Ovary (tissue), 10 donors: ENCODE measurements around the gene PTPN1. TPM values are rescaled to one million over a fixed set of nuclear protein-coding genes. Genes with fewer than 3 reads are reported as not detected.

Experiments
- DNase-seq, 5 donors: peaks; one replicate each; pipeline ENCODE4 v3.0.0-alpha.2; 2019 to 2020
- H3K27ac ChIP-seq, 2 donors: fragments of 200-600 bp; one replicate each; pipeline versions ENCODE4 v1.5.1 to v1.8.0; 2019 to 2022
- H3K27me3 ChIP-seq: fragments of 200-600 bp; one replicate; pipeline ENCODE4 v1.8.0; 2022
- H3K36me3 ChIP-seq: fragments of 200-600 bp; sonication (generic); one replicate; pipeline ENCODE4 v1.5.1; 2019
- H3K4me1 ChIP-seq: one replicate; pipeline ENCODE4 v1.8.1; 2013; ENCODE audit warnings: mild to moderate bottlenecking, moderate library complexity; ENCODE audit not compliant: insufficient read depth
- H3K4me3 ChIP-seq: fragments of 200-600 bp; sonication (generic); one replicate; pipeline ENCODE4 v1.5.1; 2017
- H3K9me3 ChIP-seq, 2 donors: fragments of 200-600 bp in 1 of 2; sonication (generic) in 1 of 2; one replicate each; pipeline versions ENCODE4 v1.5.1 to v1.8.1; 2013 to 2019; ENCODE audit warnings: mild to moderate bottlenecking in 1 of 2, moderate library complexity in 1 of 2
- CTCF ChIP-seq, 3 donors: fragments of 450-650 bp in 2 of 3; fragments of 200-600 bp in 1 of 3; IDR thresholded peaks; one replicate each; pipeline versions ENCODE4 v1.5.1 to v1.8.0; 2016 to 2022; ENCODE audit warnings: antibody characterized with exemption in 3 of 3, mild to moderate bottlenecking in 1 of 3
- EP300 ChIP-seq: sonication (generic); formaldehyde crosslinking; IDR thresholded peaks from one replicate; pipeline ENCODE4 v1.6.1; 2017; ENCODE audit warnings: antibody characterized with exemption
- POLR2A ChIP-seq: fragments of 450-650 bp; IDR thresholded peaks from one replicate; pipeline ENCODE4 v1.6.1; 2017; ENCODE audit warnings: antibody characterized with exemption, mild to moderate bottlenecking, moderate library complexity
- WGBS, 3 donors: extraction: QIAGEN DNeasy Blood & Tissue Kit in 1 of 3; methylation state at CpG; one replicate each; pipeline versions ENCODE4 v1.1.5 to v1.1.7; 2013 to 2017; 5-methylcytosine and 5-hydroxymethylcytosine counted together
- intact Hi-C, 4 donors: fragments of 100-400 bp; cut with DNase I; formaldehyde crosslinking; loops; one replicate each; pipeline versions ENCODE4 v1.11.0 to v1.15.1; 2022 to 2023
- long read RNA-seq, 3 donors: library from polyadenylated mRNA in 2 of 3; unstranded in 2 of 3; transcript quantifications; one replicate each; pipeline ENCODE4 v2.0.0 and lab custom pipeline, GENCODE V29; 2021 to 2026
- polyA plus RNA-seq, 2 donors: library from polyadenylated mRNA; stranded (reverse); fragments of 200-250 nt in 1 of 2; fragments of 350-450 nt in 1 of 2; fragmentation: Illumina TruSeq in 1 of 2; extraction: RNeasy Lipid Tissue Mini Kit (QIAGEN cat#74804) in 1 of 2; gene quantifications; one replicate each; pipeline ENCODE4 v1.2.3, GENCODE V29; 2013 to 2014
- total RNA-seq, 7 donors: library from RNA; depleted of rRNA in 2 of 7; stranded (reverse); fragments of >200 nt in 2 of 7; fragmentation: NEBNext Ultra II Directional in 3 of 7; extraction: Animal tissue kit (Norgen Biotek cat#: 25700) in 3 of 7; gene quantifications; one replicate each; pipeline versions ENCODE4 v1.1.0 to v1.2.4, GENCODE V29; 2016 to 2023
- donor health status: DM: no; HTN: no; CAD: no; lungs with moderate emphysema.
- donor health status: DM: no; HTN: no; CAD: no.
- donor health status: Bipolar disorder and iron deficiency.
- donor health status: DM: yes; HTN: yes; CAD: no.
- donor health status: DM: no; HTN: no; CAD: no.
- donor health status: DM: yes; HTN: yes; CAD: no.

PTPN1 gene
- 10 to 100 TPM; 17.6 to 31.1 (median 26.6) TPM for total RNA-seq
- 10 to 100 TPM; 24.6 to 36.7 TPM for polyA plus RNA-seq
- long read RNA-seq, donor 1, full-length matches to known transcripts = 5 of 59 reads
- long read RNA-seq, donor 1, partial matches to known transcripts = 31 of 59 reads
- long read RNA-seq, donor 1, other reads (novel, unspliced or antisense) = 23 of 59 reads
- long read RNA-seq, donor 2, full-length matches to known transcripts = 6 of 20 reads
- long read RNA-seq, donor 2, partial matches to known transcripts = 14 of 20 reads
- long read RNA-seq, donor 2, other reads (novel, unspliced or antisense) = 0 of 20 reads
- long read RNA-seq, donor 3, full-length matches to known transcripts = 3 of 8 reads
- long read RNA-seq, donor 3, partial matches to known transcripts = 3 of 8 reads
- long read RNA-seq, donor 3, other reads (novel, unspliced or antisense) = 2 of 8 reads

DNA sequence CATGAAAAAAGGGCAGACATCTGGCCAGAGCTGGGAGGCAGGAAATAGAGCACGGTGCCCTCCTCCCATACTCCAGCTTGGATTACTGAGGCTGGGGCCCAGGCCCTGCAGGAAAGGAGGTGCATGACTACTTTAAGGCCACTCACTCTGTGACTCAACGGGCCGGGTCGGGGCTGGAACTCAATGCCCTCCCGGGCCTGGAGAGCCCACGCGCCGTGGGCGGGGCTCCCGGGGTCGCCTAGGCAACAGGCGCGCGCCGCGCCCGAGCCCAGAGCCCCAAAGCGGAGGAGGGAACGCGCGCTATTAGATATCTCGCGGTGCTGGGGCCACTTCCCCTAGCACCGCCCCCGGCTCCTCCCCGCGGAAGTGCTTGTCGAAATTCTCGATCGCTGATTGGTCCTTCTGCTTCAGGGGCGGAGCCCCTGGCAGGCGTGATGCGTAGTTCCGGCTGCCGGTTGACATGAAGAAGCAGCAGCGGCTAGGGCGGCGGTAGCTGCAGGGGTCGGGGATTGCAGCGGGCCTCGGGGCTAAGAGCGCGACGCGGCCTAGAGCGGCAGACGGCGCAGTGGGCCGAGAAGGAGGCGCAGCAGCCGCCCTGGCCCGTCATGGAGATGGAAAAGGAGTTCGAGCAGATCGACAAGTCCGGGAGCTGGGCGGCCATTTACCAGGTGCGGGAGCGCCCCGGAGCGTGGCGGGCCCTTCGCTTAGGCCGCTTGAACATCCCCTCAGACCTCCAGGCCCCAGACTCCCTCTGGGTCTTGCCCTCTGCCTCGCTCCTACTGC, at the start of gene PTPN1:
PTPN1 (plus strand) TSS at position 461 of the 783 bp plus-strand sequence; CDS start at position 606, 145 bp downstream.
- Histone ChIP-seq H3K4me3 (peak within 1 kb of the TSS; percentile 100), H3K36me3 (no peaks in the 10 kb centered on the region), H3K9me3 (no peaks in the 10 kb centered on the region), H3K27me3 (no peaks in the 10 kb centered on the region), H3K27ac (peak within 1 kb of the TSS; percentile 10 to 88), H3K4me1 (peaks cover 9% of the 10 kb centered on the region)
- peak; percentile 99 to 100 (median 99) for DNase-seq
- intact Hi-C loops = loop anchor here in 1 of 4 donors (10.0 kb wide), 1 partner anchor 65 kb away; no protein-coding TSS in a partner anchor
- WGBS, 3 donors = 0 to 1% (median 0%) methylated on average over 48 to 64 of the region's 64 CpGs
- no peak for TF ChIP-seq EP300
- TF ChIP-seq POLR2A = peak; percentile 98
- TF ChIP-seq CTCF (IDR thresholded peaks at IDR 0.05) = peak in 1 of 3 donors; percentile 46

DNA sequence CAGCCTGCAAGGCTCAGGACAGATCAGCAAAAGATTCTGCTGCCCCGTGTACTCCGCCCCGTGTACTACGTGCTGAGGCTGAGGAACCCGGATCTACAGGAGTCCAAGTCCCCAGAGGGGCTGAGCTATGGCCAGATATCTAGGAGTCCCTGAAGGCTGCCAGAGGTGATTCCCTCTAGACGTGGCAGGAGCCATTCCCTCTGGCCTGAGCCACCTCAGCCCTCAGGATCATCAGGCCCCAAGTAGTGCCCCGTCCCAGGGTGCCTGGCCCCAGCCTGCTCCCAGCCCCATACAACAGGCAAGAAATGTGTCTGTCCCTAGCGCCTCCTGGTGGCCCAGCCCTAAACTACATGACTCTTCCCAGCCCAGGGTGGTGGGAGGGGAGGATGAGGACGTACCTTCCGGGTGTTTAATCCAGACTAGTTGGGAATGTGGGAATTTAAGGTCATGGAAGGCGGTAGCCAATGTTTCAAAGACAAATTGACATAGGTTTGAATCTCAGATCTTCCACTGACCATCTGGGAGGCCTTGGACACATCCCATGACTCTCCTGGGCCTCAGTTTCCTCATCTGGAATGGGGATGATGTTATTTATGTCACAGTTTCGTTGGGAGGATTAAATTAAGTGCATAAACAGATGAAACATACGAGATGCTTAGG, 49.4 kb upstream of the PTPN1 start:
- H3K4me1 ChIP-seq = peaks cover 5% of the 10 kb centered on the region
- no peaks in the 10 kb centered on the region for H3K36me3 ChIP-seq
- H3K27me3 ChIP-seq = no peaks in the 10 kb centered on the region
- intact Hi-C loops = loop anchor here (2.0 to 10.0 kb wide), 7 partner anchors 78 to 476 kb away; partner anchors contain the start of genes CEBPB (in 1 of the 4) and SNAI1 (in 1 of the 4)
- no peak overlapping the region for H3K27ac ChIP-seq
- 27 to 28% (median 28%) methylated on average over 12 to 13 of the region's 13 CpGs for WGBS, 3 donors
- TF ChIP-seq EP300 (no peak), POLR2A (peak; percentile 39), CTCF (IDR thresholded peaks at IDR 0.05) (peak; percentile 58 to 98 (median 95))
- no peaks in the 10 kb centered on the region for H3K9me3 ChIP-seq
- no peak overlapping the region for H3K4me3 ChIP-seq
- DNase-seq = peak; percentile 80 to 94 (median 90)

DNA sequence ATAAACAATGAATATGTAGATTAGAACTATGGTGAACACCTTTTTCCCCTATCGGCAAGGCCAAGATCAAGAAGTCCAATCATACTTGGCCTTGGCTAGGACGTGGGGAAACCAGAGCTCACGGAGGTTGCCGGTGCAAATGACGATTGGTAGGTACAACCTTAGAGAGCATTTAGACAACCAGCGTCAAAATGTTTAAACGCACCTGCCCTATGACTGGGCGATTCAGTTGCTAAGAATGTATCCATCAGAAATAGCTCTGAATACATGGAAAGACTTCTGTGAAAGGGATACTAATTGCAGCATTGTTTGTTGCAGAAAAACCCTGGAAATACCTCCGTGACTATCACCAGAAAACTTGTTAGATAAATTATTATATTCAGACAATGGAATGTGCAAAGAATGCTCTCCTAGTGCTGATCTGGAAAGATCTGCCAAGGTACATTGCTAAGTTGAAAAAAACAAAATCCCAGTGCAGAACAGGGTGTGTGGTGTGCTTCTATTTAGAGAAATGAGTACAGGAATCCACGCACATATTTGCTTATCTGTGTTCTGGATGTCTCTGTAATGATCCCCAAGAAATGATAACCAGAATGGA, 48.0 kb upstream of the PTPN1 start:
- H3K27ac ChIP-seq = no peak overlapping the region
- TF ChIP-seq CTCF (IDR thresholded peaks at IDR 0.05) = no peak
- no peak for TF ChIP-seq EP300
- no peak for TF ChIP-seq POLR2A
- WGBS, 3 donors = 50 to 54% (median 53%) methylated on average over 10 of the region's 10 CpGs

More for the DNA sequence above, 48.0 kb upstream of the PTPN1 start:
- Histone ChIP-seq H3K4me1 (peaks cover 5% of the 10 kb centered on the region), H3K4me3 (no peak overlapping the region), H3K9me3 (no peaks in the 10 kb centered on the region), H3K27me3 (no peaks in the 10 kb centered on the region), H3K36me3 (no peaks in the 10 kb centered on the region)
- no peak for DNase-seq
- intact Hi-C loops = loop anchor here (1.0 to 10.0 kb wide), 7 partner anchors 80 to 477 kb away; partner anchors contain the start of gene SNAI1 (in 1 of the 4)
